HG03442 (cell line): ENCODE results near the gene ZNF559.
A peak's percentile ranks its signal among the peaks of the same experiment; 100 is the strongest.
"Not testable (repeated sequence)": the region's sequence is repeated elsewhere in the genome, so short reads cannot be mapped to it uniquely, and the experiment has no call there.

ENCODE experiments used
- ATAC-seq: cut with Tn5 transposase; IDR thresholded peaks from one replicate; pipeline ENCODE4 v1.9.1; 2021; ENCODE audit warnings: mild to moderate bottlenecking, moderate library complexity; ENCODE audit not compliant: unreplicated experiment

Gene ZNF559

GRCh38 chr19:9323919-9324583 lies at the start of gene ZNF559:
Gene ZNF559, plus strand, starts transcription at chr19:9324179. Its CDS starts 14,371 bp downstream, at chr19:9338550.
- ATAC-seq: peak; percentile 94

DNA sequence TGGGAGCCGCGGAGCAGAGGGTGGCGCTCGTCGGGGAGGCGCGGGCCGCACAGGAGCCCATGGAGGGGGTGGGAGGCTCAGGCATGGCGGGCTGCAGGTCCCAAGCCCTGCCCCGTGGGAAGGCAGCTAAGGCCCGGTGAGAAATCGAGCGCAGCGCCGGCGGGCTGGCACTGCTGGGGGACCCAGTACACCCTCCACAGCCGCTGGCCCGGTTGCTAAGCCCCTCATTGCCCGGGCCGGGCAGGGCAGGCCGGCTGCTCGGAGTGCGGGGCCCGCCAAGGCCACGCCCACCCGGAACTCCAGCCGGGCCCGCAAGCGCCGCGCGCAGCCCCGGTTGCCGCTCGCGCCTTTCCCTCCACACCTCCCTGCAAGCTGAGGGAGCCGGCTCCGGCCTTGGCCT lies 40.5 kb upstream of the ZNF559 start:
- not testable (repeated sequence) for ATAC-seq

DNA sequence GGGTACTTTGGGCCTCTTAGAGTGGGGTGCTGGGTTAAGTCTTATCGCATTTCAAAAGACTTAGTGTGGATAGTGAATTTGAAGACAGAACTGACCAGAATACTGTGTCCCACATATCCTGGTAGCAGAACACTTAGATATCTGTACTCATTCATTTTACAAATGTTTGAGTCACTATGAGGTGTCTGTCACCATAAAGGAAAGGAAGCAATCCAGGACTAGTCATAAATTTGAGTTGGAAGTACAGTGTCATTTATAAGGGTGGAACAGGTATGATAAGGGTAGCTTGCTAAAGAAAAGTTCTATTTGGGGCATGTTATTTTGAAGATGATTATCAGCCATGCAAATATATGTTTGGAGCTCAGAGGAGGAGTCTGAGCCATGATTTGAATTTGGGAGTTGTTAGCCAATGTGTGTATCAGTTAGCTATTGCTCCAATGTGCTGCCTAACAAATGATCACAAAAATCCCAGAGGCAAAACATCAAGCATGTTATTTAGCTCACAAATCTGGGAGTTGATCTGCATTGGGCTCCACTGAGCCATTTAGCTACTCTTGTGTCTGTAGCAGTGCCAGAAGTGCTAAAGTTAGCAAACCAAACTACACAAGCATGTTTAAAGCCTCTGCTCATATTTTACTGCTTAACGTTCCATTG lies 34.6 kb upstream of the ZNF559 start:
- ATAC-seq: no peak

DNA sequence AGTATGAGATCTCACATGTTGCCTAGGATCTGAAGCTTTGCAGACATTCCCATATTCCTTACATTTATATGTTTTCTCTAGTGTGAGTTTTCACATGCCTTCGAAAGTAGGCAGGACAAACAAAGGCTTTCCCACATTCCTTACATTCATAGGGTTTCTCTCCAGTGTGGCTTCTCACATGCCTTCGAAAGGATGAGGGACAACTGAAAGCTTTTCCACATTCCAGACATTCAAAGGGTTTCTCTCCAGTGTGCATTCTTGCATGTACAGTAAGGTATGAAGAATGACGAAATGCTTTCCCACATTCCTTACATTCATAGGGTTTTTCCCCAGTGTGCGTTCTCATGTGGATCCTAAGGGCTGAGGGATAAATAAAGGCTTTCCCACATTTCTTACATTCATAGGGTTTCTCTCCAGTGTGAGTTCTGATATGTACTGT lies 28.5 kb upstream of the ZNF559 start:
- ATAC-seq: no peak

GRCh38 chr19:9296336-9296735 lies 27.6 kb upstream of the ZNF559 start:
- ATAC-seq: no peak

DNA sequence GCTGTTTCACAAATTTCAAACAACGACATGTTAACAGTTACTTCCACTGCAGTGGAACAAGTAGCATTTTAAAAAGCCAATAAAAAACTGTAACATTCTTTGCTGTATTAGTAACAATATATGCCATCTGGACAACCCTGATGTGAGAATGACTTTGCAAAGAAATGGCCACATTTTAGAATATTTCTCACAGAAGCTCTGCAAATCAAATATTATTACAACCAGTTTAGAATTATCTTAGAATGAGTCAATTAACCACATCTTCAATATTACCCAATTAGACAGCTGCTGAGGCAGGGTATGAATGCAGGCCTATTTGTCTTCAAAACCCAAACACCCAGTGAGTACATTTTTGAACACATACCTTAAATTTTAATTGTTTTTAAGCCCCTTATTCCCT lies 17.5 kb upstream of the ZNF559 start:
- ATAC-seq: no peak

- no peak for ATAC-seq
These were observed 15.7 kb upstream of the ZNF559 start for GRCh38 chr19:9308091-9308770.

DNA sequence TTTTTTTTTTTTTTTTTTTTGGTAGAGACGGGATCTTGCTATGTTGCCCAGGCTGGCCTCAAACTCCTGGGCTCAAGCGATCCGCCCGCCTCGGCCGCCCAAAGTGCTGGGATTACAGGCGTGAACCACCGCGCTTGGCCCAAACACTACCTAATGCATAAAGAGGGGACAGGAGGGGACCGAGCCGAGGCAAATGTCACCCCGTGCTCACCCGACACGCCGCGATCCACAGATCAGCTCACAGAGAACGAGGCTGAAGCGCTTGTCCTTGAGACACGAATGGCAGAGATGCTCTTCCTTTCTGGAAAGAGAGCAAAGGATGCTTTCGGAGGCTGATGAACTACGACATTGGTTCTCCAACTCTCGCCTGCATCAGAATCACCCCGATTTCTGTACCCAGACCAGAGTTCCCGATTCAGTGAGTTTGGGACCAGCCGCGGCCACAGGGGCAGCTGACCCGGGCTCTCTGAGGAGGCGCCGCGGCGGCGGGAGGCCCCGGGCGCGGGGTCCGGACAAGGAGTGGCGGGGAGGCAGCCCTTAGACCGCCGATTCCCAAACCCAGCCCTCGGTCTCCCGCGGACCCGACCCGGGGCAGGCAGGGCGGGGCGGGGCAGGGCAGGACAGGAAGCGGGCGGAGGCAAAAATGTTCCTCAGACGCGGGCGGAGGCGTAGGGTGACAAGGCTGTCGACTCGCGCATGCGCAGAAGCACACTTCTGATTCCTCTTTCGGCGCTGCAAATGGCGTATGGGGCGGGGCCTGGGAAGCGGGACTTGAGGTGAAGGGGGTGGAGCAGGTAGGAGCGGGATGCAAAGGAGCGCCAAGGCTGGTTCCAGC lies 14.6 kb upstream of the ZNF559 start, which contains the start of gene ZNF699:
ZNF699 (minus strand) TSS at position 700 of the 835 bp plus-strand sequence. CDS start 4,719 bp downstream, outside the sequence.
- peak; percentile 85 for ATAC-seq

DNA sequence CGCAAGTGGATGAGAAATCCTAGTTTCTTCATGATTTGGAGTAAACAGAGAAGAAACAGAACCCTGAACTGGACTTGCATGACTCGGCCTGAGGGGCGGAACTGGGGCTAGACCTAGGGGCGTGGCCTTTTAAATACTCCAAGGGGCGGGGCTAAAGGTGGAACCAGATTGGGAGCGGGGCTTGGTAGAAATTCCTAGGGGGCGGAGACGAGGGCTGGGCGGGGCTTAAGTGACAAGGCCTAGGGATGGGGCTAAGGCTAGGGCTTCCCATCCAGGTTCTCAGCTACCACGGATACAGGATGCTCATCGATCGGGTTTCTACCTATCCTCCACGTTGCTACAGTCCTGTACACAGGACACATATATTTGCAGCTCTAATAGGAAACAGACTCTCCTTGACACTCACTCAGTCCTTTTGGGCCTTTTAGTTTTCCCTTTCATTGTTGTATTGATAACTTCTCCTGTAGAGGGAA lies 14.0 kb upstream of the ZNF559 start:
- ATAC-seq: peak; percentile 56

GRCh38 chr19:9313756-9314155 lies 10.2 kb upstream of the ZNF559 start:
- ATAC-seq: no peak

DNA sequence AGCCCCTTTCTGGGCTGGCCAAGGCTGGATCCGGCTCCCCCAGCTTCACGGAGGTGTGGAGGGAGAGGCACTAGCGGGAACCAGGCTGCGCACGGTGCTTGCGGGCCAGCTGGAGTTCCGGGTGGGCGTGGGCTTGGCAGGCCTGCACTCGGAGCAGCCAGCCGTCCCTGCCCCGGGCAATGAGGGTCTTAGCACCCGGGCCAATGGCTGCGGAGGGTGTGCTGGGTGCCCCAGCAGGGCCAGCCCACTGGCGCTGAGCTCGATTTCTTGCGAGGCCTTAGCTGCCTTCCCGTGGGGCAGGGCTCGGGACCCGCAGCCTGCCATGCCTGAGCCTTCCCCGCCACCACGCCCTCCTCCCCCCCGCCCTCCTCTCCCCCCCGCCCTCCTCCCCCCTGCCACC lies 2.6 kb upstream of the ZNF559 start:
- ATAC-seq: no peak

GRCh38 chr19:9321756-9322155 lies 2.2 kb upstream of the ZNF559 start:
- not testable (repeated sequence) for ATAC-seq

DNA sequence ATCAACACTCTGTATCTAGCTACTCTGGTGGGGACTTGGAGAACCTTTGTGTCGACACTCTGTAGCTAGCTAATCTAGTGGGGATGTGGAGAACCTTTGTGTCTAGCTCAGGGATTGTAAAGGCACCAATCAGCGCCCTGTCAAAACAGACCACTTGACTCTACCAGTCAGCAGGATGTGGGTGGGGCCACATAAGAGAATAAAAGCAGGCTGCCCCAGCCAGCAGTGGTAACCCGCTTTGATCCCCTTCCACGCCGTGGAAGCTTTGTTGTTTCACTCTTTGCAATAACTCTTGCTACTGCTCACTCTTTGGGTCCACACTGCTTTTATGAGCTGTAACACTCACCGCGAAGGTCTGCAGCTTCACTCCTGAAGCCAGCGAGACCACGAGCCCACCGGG lies 1.8 kb upstream of the ZNF559 start:
- ATAC-seq: not testable (repeated sequence)

GRCh38 chr19:9323557-9323918 lies 441 bp upstream of the ZNF559 start:
- peak; percentile 19 for ATAC-seq

- no peak for ATAC-seq
These were observed 594 bp downstream of the ZNF559 start for GRCh38 chr19:9324584-9324962.

- ATAC-seq: no peak
These were observed 6.0 kb downstream of the ZNF559 start for GRCh38 chr19:9329999-9330398.

GRCh38 chr19:9342610-9343304 lies 18.8 kb downstream of the ZNF559 start:
- ATAC-seq: no peak

- ATAC-seq: no peak
These were observed 21.0 kb downstream of the ZNF559 start for GRCh38 chr19:9345005-9345404.

- no peak for ATAC-seq
These were observed 24.3 kb downstream of the ZNF559 start for GRCh38 chr19:9348253-9348652.

- no peak for ATAC-seq
These were observed 24.7 kb downstream of the ZNF559 start for GRCh38 chr19:9348671-9349070.
